ENCODE data around the gene SNED1.

Gene SNED1

GRCh38 chr2:240972201-240972600 is 26.2 kb upstream of the SNED1 start:
- CTCF ChIA-PET = interaction anchor here (1.0 to 1.8 kb wide), 2 partner anchors 11 to 58 kb away, joined by 4 to 5 read pairs; no protein-coding TSS in a partner anchor
- H3K4me1 ChIP-seq (ENCODE audit: control insufficient read depth, insufficient read depth, low read length) = no peaks in the 10 kb centered on the region
- H3K27ac ChIP-seq (ENCODE audit: extremely low read depth, low read depth, low read length) = no peak overlapping the region
- no peaks in the 10 kb centered on the region for H3K9me3 ChIP-seq (ENCODE audit: control insufficient read depth, insufficient read depth, low read depth, low read length)
- no peak overlapping the region for H3K4me3 ChIP-seq (ENCODE audit: low read depth, low read length)
- POLR2A ChIA-PET = no interaction called here
- H3K36me3 ChIP-seq (ENCODE audit: control insufficient read depth in 2 of 2, insufficient read depth in 1 of 2, low read length in 2 of 2) = no peaks in the 10 kb centered on the region
- no peak for TF ChIP-seq REPIN1 (tag by site-specific recombination; IDR thresholded peaks at IDR 0.05; ENCODE audit: low read depth)
- TF ChIP-seq ZNF639 (tag by site-specific recombination; IDR thresholded peaks at IDR 0.05) = no peak
- TF ChIP-seq ZSCAN18 (tag by site-specific recombination; IDR thresholded peaks at IDR 0.05) = no peak
- TF ChIP-seq ZNF791 (tag by site-specific recombination; IDR thresholded peaks at IDR 0.05) = no peak
- no peak for TF ChIP-seq ZNF785 (tag by site-specific recombination; IDR thresholded peaks at IDR 0.05)
- TF ChIP-seq ZFP37 (tag by site-specific recombination; IDR thresholded peaks at IDR 0.05) = no peak
- TF ChIP-seq PRDM6 (tag by site-specific recombination; IDR thresholded peaks at IDR 0.05) = no peak
- TF ChIP-seq PBX3 (CRISPR knock-in tag; IDR thresholded peaks at IDR 0.05) = no peak
- no peak for TF ChIP-seq OVOL3 (tag by site-specific recombination; IDR thresholded peaks at IDR 0.05)
- TF ChIP-seq TSHZ1 (tag by site-specific recombination; IDR thresholded peaks at IDR 0.05; ENCODE audit: borderline replicate concordance) = no peak
- no peak for TF ChIP-seq BCL11B (tag by site-specific recombination; IDR thresholded peaks at IDR 0.05; ENCODE audit: low read depth)
- TF ChIP-seq KLF1 (tag by site-specific recombination; IDR thresholded peaks at IDR 0.05) = no peak
- TF ChIP-seq ZNF148 (tag by site-specific recombination; IDR thresholded peaks at IDR 0.05; ENCODE audit: borderline replicate concordance) = no peak
- TF ChIP-seq PRDM2 (tag by site-specific recombination; IDR thresholded peaks at IDR 0.05; ENCODE audit: borderline replicate concordance) = no peak
- TF ChIP-seq ZNF146 (tag by site-specific recombination; IDR thresholded peaks at IDR 0.05) = no peak
- no peak for TF ChIP-seq ZEB2 (tag by site-specific recombination; IDR thresholded peaks at IDR 0.05)
- TF ChIP-seq ZIC2 (tag by site-specific recombination; IDR thresholded peaks at IDR 0.05) = no peak
